GM12865 (cell line): ENCODE data around the gene TIMM10B.
A peak's percentile ranks its signal among the peaks of the same experiment; 100 is the strongest.

Source experiments
- DNase-seq: peaks from one replicate; pipeline ENCODE4 v3.0.0; 2010; ENCODE audit warnings: low read depth
- H3K4me3 ChIP-seq: 2 replicates; pipeline ENCODE4 v1.5.1; 2011; ENCODE audit warnings: mild to moderate bottlenecking, low read depth, low read length, control low read depth
- CTCF ChIP-seq: IDR thresholded peaks from 2 replicates; pipeline ENCODE4 v1.5.1; 2011; ENCODE audit warnings: low read length, control low read depth, low read depth, inconsistent platforms; ENCODE audit not compliant: insufficient read depth; ENCODE audit errors: missing control alignments

TIMM10B gene

GRCh38 chr11:6529266-6529665 is 48.0 kb downstream of the TIMM10B start:
- no peak for TF ChIP-seq CTCF
- DNase-seq: no peak
- H3K4me3 ChIP-seq: no peak overlapping the region

DNA sequence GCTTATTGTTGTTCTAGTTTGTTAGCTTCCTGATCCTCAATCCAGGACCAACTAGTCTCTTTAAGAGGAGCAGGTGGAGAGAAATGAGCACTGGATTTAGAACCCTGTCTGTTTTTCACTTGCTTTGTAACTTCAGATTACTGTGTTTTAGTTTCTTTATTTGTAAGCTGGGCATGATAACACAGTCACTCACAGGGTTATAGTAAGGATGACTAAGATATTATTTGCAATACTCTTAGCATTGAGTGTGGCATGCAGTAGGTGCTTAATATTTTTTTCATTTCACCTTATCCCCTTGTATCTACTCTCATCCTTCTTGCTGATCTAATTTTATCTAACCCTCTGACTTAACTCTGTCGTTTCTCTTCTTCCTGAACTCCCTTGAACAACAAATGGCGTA is 49.5 kb downstream of the TIMM10B start:
- no peak for DNase-seq
- H3K4me3 ChIP-seq: no peak overlapping the region
- no peak for TF ChIP-seq CTCF

DNA sequence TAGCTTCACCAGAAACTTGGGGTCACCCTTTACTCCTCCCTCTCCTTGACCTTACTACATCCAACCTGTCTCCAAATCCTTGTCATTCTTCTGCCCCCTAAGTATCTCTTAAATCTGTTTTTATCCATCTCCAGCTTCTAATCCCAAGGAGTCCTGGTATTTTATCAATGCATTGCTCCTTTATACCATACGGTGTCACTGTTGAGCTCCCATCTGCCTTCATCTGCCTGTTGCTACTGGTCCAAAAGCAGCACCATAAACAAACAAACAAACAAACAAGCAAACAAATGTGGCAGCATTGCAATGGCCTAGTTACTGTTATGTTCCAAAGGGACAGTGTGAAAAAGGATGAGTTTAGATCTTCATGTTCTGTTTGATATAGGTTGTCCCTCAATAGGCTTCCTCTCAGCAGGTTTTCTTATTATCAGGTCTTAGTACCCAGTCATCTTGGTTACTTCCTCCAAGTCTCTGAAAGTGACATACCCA is 50.0 kb downstream of the TIMM10B start:
- no peak overlapping the region for H3K4me3 ChIP-seq
- TF ChIP-seq CTCF: peak; percentile 77
- peak; percentile 49 for DNase-seq
